ENCODE results near the gene PALM.

Gene PALM

GRCh38 chr19:765179-765738 is 56.5 kb downstream of the PALM start:
- TF ChIP-seq CTCF (conservative IDR thresholded peaks at IDR 0.05) (no peak), ZFX (IDR thresholded peaks at IDR 0.05) (no peak)

GRCh38 chr19:768424-768823 is 59.7 kb downstream of the PALM start:
- no peak for TF ChIP-seq CTCF (conservative IDR thresholded peaks at IDR 0.05)
- no peak for TF ChIP-seq ZFX (IDR thresholded peaks at IDR 0.05)
- H3K27ac ChIP-seq = no peak overlapping the region

More at GRCh38 chr19:765179-765738, 56.5 kb downstream of the PALM start:
- H3K27ac ChIP-seq = no peak overlapping the region

GRCh38 chr19:769616-770015 is 60.9 kb downstream of the PALM start:
- H3K27ac ChIP-seq = no peak overlapping the region
- TF ChIP-seq ZFX (IDR thresholded peaks at IDR 0.05) = no peak
- TF ChIP-seq CTCF (conservative IDR thresholded peaks at IDR 0.05) = no peak

GRCh38 chr19:771332-771785 is 62.6 kb downstream of the PALM start:
- H3K27ac ChIP-seq = no peak overlapping the region
- no peak for TF ChIP-seq CTCF (conservative IDR thresholded peaks at IDR 0.05)
- no peak for TF ChIP-seq ZFX (IDR thresholded peaks at IDR 0.05)

- TF ChIP-seq ZFX (IDR thresholded peaks at IDR 0.05) (no peak), CTCF (conservative IDR thresholded peaks at IDR 0.05) (no peak)
- H3K27ac ChIP-seq = no peak overlapping the region
Observed at GRCh38 chr19:772063-772462, 63.3 kb downstream of the PALM start.

- H3K27ac ChIP-seq = no peak overlapping the region
- TF ChIP-seq CTCF (conservative IDR thresholded peaks at IDR 0.05) = no peak
- no peak for TF ChIP-seq ZFX (IDR thresholded peaks at IDR 0.05)
Observed at GRCh38 chr19:772730-773436, 64.1 kb downstream of the PALM start.

GRCh38 chr19:776549-776948 is 67.8 kb downstream of the PALM start:
- H3K27ac ChIP-seq = no peak overlapping the region
- TF ChIP-seq CTCF (conservative IDR thresholded peaks at IDR 0.05) = no peak
- no peak for TF ChIP-seq ZFX (IDR thresholded peaks at IDR 0.05)

Data from C4-2B (cell line).